ENCODE measurements around the gene VN1R4.
"Not testable (repeated sequence)": the region's sequence is repeated elsewhere in the genome, so short reads cannot be mapped to it uniquely, and the experiment has no call there.

The VN1R4 gene

DNA sequence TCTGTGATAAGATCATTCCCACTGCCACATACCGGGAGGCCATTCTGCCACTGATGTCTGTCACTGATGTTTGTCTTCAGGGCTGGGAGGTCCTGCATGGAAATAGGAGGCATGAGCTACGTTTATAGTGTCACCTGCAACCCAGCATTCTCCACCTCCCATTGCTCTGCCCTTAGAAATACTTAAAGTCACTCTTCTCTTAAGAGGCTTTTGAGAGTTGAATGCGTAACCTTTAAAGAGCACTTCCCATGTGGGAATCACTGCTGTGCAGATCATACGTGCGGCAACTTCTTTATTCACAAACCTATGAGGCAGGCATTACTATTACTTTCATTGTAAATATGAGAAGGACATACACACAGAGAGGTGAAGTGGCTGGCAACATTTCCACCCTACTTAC lies at the start of gene VN1R4:
TSS of gene VN1R4 (minus strand) at position 101 of the 400 bp plus-strand sequence. CDS start at position 43, 58 bp downstream.
- H3K4me1 ChIP-seq = not testable (repeated sequence)

DNA sequence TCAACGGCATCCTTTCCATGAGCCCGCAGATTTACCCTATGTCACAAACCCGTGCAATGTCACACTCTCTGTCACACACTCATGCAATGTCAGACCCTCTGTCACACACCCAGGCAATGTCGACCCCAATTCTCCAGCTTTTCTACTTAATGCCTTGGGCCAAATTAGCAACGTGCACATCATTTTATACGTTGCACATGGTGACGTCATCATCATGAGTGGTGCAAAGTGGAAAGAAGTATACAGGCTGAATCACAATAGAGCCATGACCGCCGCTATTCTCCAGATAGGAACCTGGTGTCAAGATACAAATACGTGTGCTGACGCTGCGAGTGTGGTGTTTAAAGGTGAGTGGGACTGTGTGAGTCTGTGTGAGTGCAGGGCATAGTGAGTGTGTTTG lies 44.4 kb upstream of the VN1R4 start:
- Histone ChIP-seq H3K36me3 (no peaks in the 10 kb centered on the region), H3K9me3 (peaks cover 0 to 13% (median 0%) of the 10 kb centered on the region in 3 donors), H3K27me3 (peaks cover 0 to 25% of the 10 kb centered on the region in 2 donors), H3K4me3 (no peak overlapping the region), H3K27ac (no peak overlapping the region), H3K4me1 (no peaks in the 10 kb centered on the region)
- intact Hi-C loops (cut with DNase I; ENCODE audit: low total_unique reads) = no loop called here
- no peak for DNase-seq
- TF ChIP-seq, protein P1, sequence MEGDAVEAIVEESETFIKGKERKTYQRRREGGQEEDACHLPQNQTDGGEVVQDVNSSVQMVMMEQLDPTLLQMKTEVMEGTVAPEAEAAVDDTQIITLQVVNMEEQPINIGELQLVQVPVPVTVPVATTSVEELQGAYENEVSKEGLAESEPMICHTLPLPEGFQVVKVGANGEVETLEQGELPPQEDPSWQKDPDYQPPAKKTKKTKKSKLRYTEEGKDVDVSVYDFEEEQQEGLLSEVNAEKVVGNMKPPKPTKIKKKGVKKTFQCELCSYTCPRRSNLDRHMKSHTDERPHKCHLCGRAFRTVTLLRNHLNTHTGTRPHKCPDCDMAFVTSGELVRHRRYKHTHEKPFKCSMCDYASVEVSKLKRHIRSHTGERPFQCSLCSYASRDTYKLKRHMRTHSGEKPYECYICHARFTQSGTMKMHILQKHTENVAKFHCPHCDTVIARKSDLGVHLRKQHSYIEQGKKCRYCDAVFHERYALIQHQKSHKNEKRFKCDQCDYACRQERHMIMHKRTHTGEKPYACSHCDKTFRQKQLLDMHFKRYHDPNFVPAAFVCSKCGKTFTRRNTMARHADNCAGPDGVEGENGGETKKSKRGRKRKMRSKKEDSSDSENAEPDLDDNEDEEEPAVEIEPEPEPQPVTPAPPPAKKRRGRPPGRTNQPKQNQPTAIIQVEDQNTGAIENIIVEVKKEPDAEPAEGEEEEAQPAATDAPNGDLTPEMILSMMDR (IDR thresholded peaks at IDR 0.05) = no peak

More for the DNA sequence above, at the start of gene VN1R4:
- H3K4me3 ChIP-seq; intact Hi-C loops (cut with DNase I; ENCODE audit: low total_unique reads); H3K36me3 ChIP-seq; H3K27me3 ChIP-seq; H3K27ac ChIP-seq; H3K9me3 ChIP-seq; DNase-seq: not testable (repeated sequence)

- Histone ChIP-seq H3K4me3 (no peak overlapping the region), H3K9me3 (peaks cover 0 to 13% (median 0%) of the 10 kb centered on the region in 3 donors), H3K36me3 (no peaks in the 10 kb centered on the region), H3K27me3 (peaks cover 0 to 32% of the 10 kb centered on the region in 2 donors), H3K27ac (no peak overlapping the region), H3K4me1 (no peaks in the 10 kb centered on the region)
- no peak for DNase-seq
- intact Hi-C loops (cut with DNase I; ENCODE audit: low total_unique reads) = no loop called here
- TF ChIP-seq, protein P1 (IDR thresholded peaks at IDR 0.05) = no peak
These were observed 43.5 kb upstream of the VN1R4 start for GRCh38 chr19:53311044-53311443.

DNA sequence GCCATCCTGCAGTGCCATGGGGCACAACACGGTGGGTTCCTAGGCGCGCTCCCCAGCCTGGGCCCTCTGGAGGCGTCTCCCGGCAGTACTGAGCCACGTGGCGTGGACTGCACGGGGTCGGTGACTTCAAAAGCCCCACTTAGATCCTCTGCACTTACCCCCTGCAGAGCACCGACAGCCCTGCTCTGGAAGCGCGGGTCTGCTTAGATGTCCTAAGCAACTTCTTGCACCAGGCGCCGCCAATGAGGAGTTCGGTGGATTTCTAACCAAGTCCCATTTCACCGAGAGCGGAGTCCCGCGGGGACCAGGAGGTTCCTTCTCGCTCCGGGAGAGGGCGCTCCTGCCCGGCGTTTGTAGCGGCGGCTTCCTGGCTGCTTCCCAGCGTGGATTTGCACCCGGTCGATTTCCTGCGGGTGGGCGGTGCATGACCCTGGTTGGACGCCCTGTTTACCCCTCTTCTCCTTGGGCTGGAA lies 40.9 kb upstream of the VN1R4 start:
- TF ChIP-seq, protein P1 (IDR thresholded peaks at IDR 0.05) = peak in 1 of 2 experiments; percentile 31
- H3K9me3 ChIP-seq = peaks cover 0 to 13% (median 0%) of the 10 kb centered on the region in 3 donors
- H3K36me3 ChIP-seq = no peaks in the 10 kb centered on the region
- DNase-seq = no peak
- H3K4me3 ChIP-seq = no peak overlapping the region
- peaks cover 0 to 35% of the 10 kb centered on the region in 2 donors for H3K27me3 ChIP-seq
- no peak overlapping the region for H3K27ac ChIP-seq
- H3K4me1 ChIP-seq = no peaks in the 10 kb centered on the region
- intact Hi-C loops (cut with DNase I; ENCODE audit: low total_unique reads) = no loop called here

GRCh38 chr19:53301341-53301740 lies 33.8 kb upstream of the VN1R4 start:
- DNase-seq; intact Hi-C loops (cut with DNase I; ENCODE audit: low total_unique reads); H3K27ac ChIP-seq; H3K27me3 ChIP-seq; H3K4me3 ChIP-seq; H3K4me1 ChIP-seq; H3K36me3 ChIP-seq; H3K9me3 ChIP-seq: not testable (repeated sequence)

DNA sequence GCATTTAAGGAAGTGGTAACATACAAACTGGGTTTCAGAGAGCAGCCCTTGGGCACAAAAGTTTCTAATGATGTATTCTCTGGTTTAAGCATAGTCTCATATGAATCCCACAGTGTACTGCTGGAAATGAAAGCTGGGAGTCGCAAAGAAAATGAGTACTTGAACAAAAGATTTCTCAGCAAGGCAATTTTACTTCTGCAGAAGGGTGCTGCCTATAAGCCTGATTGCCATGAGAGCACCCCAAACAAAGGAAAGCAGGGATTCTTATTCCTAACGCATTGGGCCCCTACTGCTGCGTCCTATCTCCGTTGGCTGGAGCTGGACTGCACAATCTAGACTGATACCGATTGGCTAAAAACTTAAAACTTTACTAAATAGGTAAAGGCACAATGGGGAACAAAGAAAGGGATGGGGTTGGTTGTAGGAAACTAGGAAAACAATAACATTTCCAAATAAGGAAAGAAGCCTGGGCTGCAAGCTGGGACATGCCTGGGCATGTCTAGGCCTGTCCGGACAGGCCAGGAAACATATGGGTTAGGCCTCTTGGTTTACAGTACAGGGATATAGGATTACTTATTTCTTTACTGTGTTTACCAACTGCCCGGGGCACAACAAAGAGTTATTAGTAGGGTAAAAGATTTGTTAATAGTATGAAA lies 27.4 kb upstream of the VN1R4 start:
- no peaks in the 10 kb centered on the region for H3K27me3 ChIP-seq
- TF ChIP-seq, protein P1 (IDR thresholded peaks at IDR 0.05) = no peak
- DNase-seq = no peak
- no peak overlapping the region for H3K27ac ChIP-seq
- peaks cover 0 to 27% (median 20%) of the 10 kb centered on the region in 3 donors for H3K9me3 ChIP-seq
- H3K36me3 ChIP-seq = no peaks in the 10 kb centered on the region
- no peak overlapping the region for H3K4me3 ChIP-seq
- H3K4me1 ChIP-seq = no peaks in the 10 kb centered on the region
- intact Hi-C loops (cut with DNase I; ENCODE audit: low total_unique reads) = no loop called here

Data from tibial artery (tissue), 4 donors.